Suprapubic skin (tissue), 4 donors: ENCODE data around the gene ZFP90. TPM values are rescaled to one million over a fixed set of nuclear protein-coding genes. Genes with fewer than 3 reads are reported as not detected.
A peak's percentile ranks its signal among the peaks of the same experiment; 100 is the strongest.

Experiments
- DNase-seq, 2 donors: peaks; one replicate each; pipeline ENCODE4 v3.0.0-alpha.2; 2019; ENCODE audit warnings: low spot score in 2 of 2
- H3K27ac ChIP-seq: fragments of 200-600 bp; sonication (generic); one replicate; pipeline ENCODE4 v1.5.1; 2019
- H3K27me3 ChIP-seq: fragments of 200-600 bp; sonication (generic); one replicate; pipeline ENCODE4 v1.5.1; 2019
- H3K36me3 ChIP-seq: fragments of 200-600 bp; sonication (generic); one replicate; pipeline ENCODE4 v1.5.1; 2019
- H3K4me1 ChIP-seq: fragments of 200-600 bp; sonication (generic); one replicate; pipeline ENCODE4 v1.5.1; 2019
- H3K4me3 ChIP-seq: fragments of 200-600 bp; sonication (generic); one replicate; pipeline ENCODE4 v1.5.1; 2019; ENCODE audit warnings: mild to moderate bottlenecking
- H3K9me3 ChIP-seq: fragments of 200-600 bp; sonication (generic); one replicate; pipeline ENCODE4 v1.5.1; 2019
- EP300 ChIP-seq: sonication (generic); formaldehyde crosslinking; IDR thresholded peaks from one replicate; pipeline ENCODE4 v1.6.1; 2017; ENCODE audit warnings: antibody characterized with exemption
- POLR2A ChIP-seq, 2 donors: fragments of 450-650 bp; IDR thresholded peaks; one replicate each; pipeline ENCODE4 v1.6.1; 2017; ENCODE audit warnings: antibody characterized with exemption in 2 of 2, mild to moderate bottlenecking in 2 of 2, moderate library complexity in 2 of 2
- POLR2AphosphoS5 ChIP-seq, 3 donors: sonication (generic); formaldehyde crosslinking; IDR thresholded peaks; one replicate each; pipeline ENCODE4 v1.6.1; 2017; ENCODE audit warnings: antibody characterized with exemption in 3 of 3
- WGBS: methylation state at CpG from one replicate; pipeline ENCODE4 v1.1.5; 2018; 5-methylcytosine and 5-hydroxymethylcytosine counted together
- total RNA-seq, 4 donors: library from RNA; depleted of rRNA; stranded (reverse); fragments of >200 nt; gene quantifications; one replicate each; pipeline ENCODE4 v1.1.0, GENCODE V29; 2016
- TF ChIP-seq, protein P1 (sequence below), 2 donors: fragments of 200-600 bp in 1 of 2; fragments of 450-650 bp in 1 of 2; sonication (generic) in 1 of 2; IDR thresholded peaks; one replicate each; pipeline ENCODE4 v1.5.1; 2016 to 2019; ENCODE audit warnings: antibody characterized with exemption in 2 of 2, mild to moderate bottlenecking in 1 of 2, moderate library complexity in 1 of 2

Gene ZFP90
- total RNA-seq, result 10 to 100 TPM in 3 of 4 donors, 1 to 10 TPM in 1; 9.1 to 34.5 (median 16.4) TPM

DNA sequence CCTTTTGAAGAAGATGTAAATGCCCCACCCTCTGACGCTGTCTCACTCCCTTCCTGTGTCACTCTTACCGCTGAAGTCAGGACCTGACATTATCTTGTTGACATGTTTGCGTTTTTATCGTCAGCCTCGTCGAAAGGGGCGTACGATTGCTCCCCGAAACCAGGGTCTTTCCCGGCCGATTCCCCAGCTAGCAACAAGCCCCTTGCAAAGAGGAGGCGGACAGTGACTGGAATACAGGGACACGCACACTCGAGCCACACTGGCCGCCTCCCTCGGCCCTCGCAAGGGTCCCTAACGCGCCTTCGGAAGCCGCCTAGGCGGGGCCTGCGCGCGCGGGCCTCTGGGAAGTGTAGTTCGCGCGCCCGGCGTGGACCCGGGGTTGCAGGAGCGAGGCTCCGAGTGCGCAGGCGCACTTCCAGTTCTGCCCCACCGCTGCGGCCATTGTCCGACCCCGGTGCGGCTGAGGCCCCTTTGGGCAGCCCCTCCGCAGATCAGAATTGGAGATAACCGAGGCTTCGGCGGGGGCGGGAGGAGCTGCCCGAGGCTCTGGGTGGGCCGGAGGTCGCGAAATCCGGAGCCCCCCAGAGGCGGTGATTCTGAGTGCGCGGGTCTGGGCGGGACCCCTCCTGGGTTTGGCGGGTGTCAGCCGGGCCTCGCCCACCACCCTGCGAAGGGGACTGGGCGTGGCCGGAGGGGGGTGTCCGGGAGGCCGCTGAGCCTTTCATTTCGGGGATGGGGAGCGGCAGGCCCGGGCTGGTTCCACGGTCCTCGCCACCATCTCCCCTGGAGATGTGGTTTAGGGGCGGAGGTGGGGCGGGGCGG is at the start of gene ZFP90:
ZFP90 (plus strand) TSS at position 412 of the 822 bp plus-strand sequence. CDS start 502 bp downstream, outside the sequence.
- Histone ChIP-seq H3K4me1 (peaks cover 8% of the 10 kb centered on the region), H3K9me3 (no peaks in the 10 kb centered on the region), H3K27ac (peak within 1 kb of the TSS; percentile 58), H3K4me3 (peak within 1 kb of the TSS; percentile 76), H3K27me3 (no peaks in the 10 kb centered on the region), H3K36me3 (peaks cover 8% of the 10 kb centered on the region)
- WGBS, result 2% methylated on average over 40 of the region's 71 CpGs
- TF ChIP-seq POLR2A (IDR thresholded peaks at IDR 0.05) (peak in 1 of 2 donors; percentile 38), POLR2AphosphoS5 (IDR thresholded peaks at IDR 0.05) (no peak)
- TF ChIP-seq, protein P1, sequence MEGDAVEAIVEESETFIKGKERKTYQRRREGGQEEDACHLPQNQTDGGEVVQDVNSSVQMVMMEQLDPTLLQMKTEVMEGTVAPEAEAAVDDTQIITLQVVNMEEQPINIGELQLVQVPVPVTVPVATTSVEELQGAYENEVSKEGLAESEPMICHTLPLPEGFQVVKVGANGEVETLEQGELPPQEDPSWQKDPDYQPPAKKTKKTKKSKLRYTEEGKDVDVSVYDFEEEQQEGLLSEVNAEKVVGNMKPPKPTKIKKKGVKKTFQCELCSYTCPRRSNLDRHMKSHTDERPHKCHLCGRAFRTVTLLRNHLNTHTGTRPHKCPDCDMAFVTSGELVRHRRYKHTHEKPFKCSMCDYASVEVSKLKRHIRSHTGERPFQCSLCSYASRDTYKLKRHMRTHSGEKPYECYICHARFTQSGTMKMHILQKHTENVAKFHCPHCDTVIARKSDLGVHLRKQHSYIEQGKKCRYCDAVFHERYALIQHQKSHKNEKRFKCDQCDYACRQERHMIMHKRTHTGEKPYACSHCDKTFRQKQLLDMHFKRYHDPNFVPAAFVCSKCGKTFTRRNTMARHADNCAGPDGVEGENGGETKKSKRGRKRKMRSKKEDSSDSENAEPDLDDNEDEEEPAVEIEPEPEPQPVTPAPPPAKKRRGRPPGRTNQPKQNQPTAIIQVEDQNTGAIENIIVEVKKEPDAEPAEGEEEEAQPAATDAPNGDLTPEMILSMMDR (IDR thresholded peaks at IDR 0.05), result no peak
- DNase-seq, result peak; percentile 87 to 89

DNA sequence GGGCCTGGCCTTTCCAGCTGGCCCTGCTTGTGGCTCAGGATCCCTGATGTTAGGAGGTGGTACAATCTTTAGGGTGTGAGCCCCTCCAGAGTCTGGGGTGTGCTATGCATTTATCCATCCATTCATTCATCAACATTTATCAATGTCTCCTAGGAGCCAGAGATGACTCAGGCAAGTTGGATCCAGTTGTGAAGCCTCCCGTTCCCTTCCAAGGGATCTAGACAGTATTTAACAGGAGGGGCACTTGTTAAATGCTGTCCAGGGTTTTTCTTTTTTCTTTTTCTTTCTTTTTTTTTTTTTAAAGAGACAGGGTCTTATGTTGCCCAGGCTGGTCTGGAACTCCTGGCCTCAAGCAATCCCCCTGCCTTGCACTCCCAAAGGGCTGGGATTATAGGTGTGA is 48.7 kb upstream of the ZFP90 start:
- DNase-seq, result no peak
- H3K27ac ChIP-seq, result no peak overlapping the region
- H3K9me3 ChIP-seq, result no peaks in the 10 kb centered on the region
- WGBS, result 50% methylated on average over 1 of the region's 1 CpG
- H3K36me3 ChIP-seq, result no peaks in the 10 kb centered on the region
- TF ChIP-seq EP300 (no peak), POLR2A (IDR thresholded peaks at IDR 0.05) (no peak), POLR2AphosphoS5 (IDR thresholded peaks at IDR 0.05) (no peak)
- TF ChIP-seq, protein P1 (IDR thresholded peaks at IDR 0.05), result no peak
- H3K4me1 ChIP-seq, result peaks cover 37% of the 10 kb centered on the region
- no peaks in the 10 kb centered on the region for H3K27me3 ChIP-seq
- H3K4me3 ChIP-seq, result no peak overlapping the region

DNA sequence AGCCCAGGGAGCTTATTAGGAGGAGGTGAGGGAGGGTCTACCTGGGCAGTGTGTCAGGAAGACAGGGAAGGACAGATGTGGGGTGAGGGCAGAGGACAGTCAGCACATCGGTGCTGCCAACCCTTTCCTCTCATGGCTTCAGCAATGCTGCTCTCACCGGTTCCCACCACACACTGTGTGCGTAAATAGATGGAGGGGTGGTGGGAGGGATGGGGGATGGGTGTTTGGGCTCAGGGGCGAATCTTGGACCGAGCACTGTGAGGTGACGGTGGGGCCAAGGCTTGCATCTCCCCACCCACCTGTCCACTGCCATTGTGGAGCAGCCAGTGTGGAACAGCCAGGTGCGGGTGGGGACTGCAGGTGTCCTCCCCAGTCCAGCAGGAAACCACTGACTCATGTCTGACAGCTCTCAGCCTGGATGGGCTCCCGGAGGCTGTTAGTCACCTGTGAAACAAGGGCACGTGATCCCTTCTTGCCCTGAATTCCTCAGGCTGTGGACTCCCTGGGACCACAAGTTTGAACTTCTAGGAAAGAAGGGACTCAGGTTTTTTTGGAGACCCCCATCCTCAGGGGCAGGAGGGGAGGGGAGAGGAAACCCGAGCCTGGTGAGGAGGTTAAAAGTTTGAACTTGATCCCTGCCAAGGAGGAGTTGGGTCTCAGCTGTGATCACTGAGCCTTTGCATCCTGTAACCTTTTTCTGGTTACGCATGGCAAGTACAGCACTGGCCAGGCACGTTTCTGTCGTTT is 48.1 kb upstream of the ZFP90 start:
- WGBS, result 36% methylated on average over 10 of the region's 13 CpGs
- no peak for DNase-seq
- peaks cover 37% of the 10 kb centered on the region for H3K4me1 ChIP-seq
- H3K27me3 ChIP-seq, result no peaks in the 10 kb centered on the region
- TF ChIP-seq POLR2AphosphoS5 (IDR thresholded peaks at IDR 0.05) (no peak), EP300 (no peak), POLR2A (IDR thresholded peaks at IDR 0.05) (no peak)
- TF ChIP-seq, protein P1 (IDR thresholded peaks at IDR 0.05), result no peak
- H3K27ac ChIP-seq, result no peak overlapping the region
- H3K4me3 ChIP-seq, result no peak overlapping the region
- H3K9me3 ChIP-seq, result no peaks in the 10 kb centered on the region
- H3K36me3 ChIP-seq, result no peaks in the 10 kb centered on the region

DNA sequence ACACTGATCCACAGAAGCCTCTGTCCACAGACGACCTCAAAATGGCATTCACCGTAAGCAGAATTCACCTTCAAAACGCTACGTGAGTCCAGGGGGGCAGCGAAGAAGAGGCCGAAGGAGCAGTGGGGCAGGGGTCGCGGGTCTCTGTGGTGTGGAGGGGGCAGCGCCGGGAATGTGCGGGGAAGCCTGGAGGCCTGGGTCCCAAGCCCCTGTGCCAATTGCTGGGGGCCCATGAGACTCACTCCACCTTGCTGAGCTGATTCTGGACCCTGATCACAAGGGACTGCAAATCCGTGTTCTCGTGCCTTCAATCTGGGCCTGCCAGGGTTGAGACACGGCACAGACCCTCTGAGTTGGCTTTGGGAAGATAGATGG is 47.5 kb upstream of the ZFP90 start:
- H3K4me3 ChIP-seq, result no peak overlapping the region
- H3K9me3 ChIP-seq, result no peaks in the 10 kb centered on the region
- H3K27me3 ChIP-seq, result no peaks in the 10 kb centered on the region
- no peak for DNase-seq
- H3K36me3 ChIP-seq, result no peaks in the 10 kb centered on the region
- peaks cover 37% of the 10 kb centered on the region for H3K4me1 ChIP-seq
- TF ChIP-seq POLR2AphosphoS5 (IDR thresholded peaks at IDR 0.05) (no peak), POLR2A (IDR thresholded peaks at IDR 0.05) (no peak), EP300 (no peak)
- TF ChIP-seq, protein P1 (IDR thresholded peaks at IDR 0.05), result no peak
- no peak overlapping the region for H3K27ac ChIP-seq
- 85% methylated on average over 12 of the region's 14 CpGs for WGBS

DNA sequence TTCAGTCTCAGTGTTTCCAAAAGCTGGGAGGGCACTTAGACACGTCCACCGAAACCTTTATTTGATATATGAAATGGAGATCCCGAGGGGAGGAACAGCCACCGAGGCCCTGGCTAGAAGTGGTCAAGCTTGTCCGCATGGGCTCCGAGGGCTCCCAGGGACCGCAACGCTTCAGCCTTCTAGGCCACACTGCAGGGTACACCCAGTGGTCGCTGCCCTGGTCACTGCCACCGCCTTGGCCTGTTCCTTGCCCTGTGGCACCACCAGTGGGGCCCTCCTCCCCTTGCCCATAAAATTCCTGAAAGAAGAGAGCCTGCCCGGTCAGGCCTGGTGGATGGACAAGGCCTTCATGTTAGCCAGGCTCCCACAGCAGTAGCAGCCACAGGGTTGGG is 46.9 kb upstream of the ZFP90 start:
- no peak overlapping the region for H3K27ac ChIP-seq
- TF ChIP-seq POLR2AphosphoS5 (IDR thresholded peaks at IDR 0.05) (no peak), EP300 (no peak), POLR2A (IDR thresholded peaks at IDR 0.05) (no peak)
- TF ChIP-seq, protein P1 (IDR thresholded peaks at IDR 0.05), result no peak
- H3K36me3 ChIP-seq, result no peaks in the 10 kb centered on the region
- no peaks in the 10 kb centered on the region for H3K27me3 ChIP-seq
- H3K4me3 ChIP-seq, result no peak overlapping the region
- no peaks in the 10 kb centered on the region for H3K9me3 ChIP-seq
- DNase-seq, result no peak
- H3K4me1 ChIP-seq, result peaks cover 37% of the 10 kb centered on the region
- WGBS, result 72% methylated on average over 6 of the region's 11 CpGs
